HG03442 (cell line): ENCODE results near the gene SULT6B1.
"Not testable (repeated sequence)": the region's sequence is repeated elsewhere in the genome, so short reads cannot be mapped to it uniquely, and the experiment has no call there.

Experiments used
- ATAC-seq: cut with Tn5 transposase; IDR thresholded peaks from one replicate; pipeline ENCODE4 v1.9.1; 2021; ENCODE audit warnings: mild to moderate bottlenecking, moderate library complexity; ENCODE audit not compliant: unreplicated experiment

The SULT6B1 gene

GRCh38 chr2:37196320-37197195 lies 8.1 kb upstream of the SULT6B1 start, which contains the start of gene CEBPZOS:
TSS of gene CEBPZOS (plus strand) at chr2:37196496. CDS start at chr2:37199705, 3,209 bp downstream.
- peak; percentile 67 for ATAC-seq

- ATAC-seq: not testable (repeated sequence)
Measured at GRCh38 chr2:37195862-37196319, 7.4 kb upstream of the SULT6B1 start.

GRCh38 chr2:37192551-37192950 lies 4.1 kb upstream of the SULT6B1 start:
- ATAC-seq: no peak

GRCh38 chr2:37191747-37192146 lies 3.3 kb upstream of the SULT6B1 start:
- no peak for ATAC-seq

GRCh38 chr2:37191253-37191652 lies 2.8 kb upstream of the SULT6B1 start:
- ATAC-seq: no peak

GRCh38 chr2:37190290-37190689 lies 1.8 kb upstream of the SULT6B1 start:
- no peak for ATAC-seq

- ATAC-seq: no peak
Measured at GRCh38 chr2:37189452-37190153, 1.1 kb upstream of the SULT6B1 start.

GRCh38 chr2:37181726-37182684 lies 6.5 kb downstream of the SULT6B1 start:
- ATAC-seq: no peak

GRCh38 chr2:37180640-37181039 lies 7.8 kb downstream of the SULT6B1 start:
- no peak for ATAC-seq

- ATAC-seq: no peak
Measured at GRCh38 chr2:37180006-37180639, 8.3 kb downstream of the SULT6B1 start.

GRCh38 chr2:37173741-37174140 lies 14.7 kb downstream of the SULT6B1 start:
- no peak for ATAC-seq

GRCh38 chr2:37171624-37171950 lies 16.9 kb downstream of the SULT6B1 start:
- ATAC-seq: no peak

- ATAC-seq: peak; percentile 52
Measured at GRCh38 chr2:37168217-37168981, 20.1 kb downstream of the SULT6B1 start.

- no peak for ATAC-seq
Measured at GRCh38 chr2:37167636-37168180, 20.8 kb downstream of the SULT6B1 start.

- ATAC-seq: no peak
Measured at GRCh38 chr2:37164757-37165156, 23.7 kb downstream of the SULT6B1 start.

- peak; percentile 86 for ATAC-seq
Measured at GRCh38 chr2:37156857-37157714, 31.4 kb downstream of the SULT6B1 start, which contains the start of gene EIF2AK2. TSS of gene EIF2AK2 (minus strand) at chr2:37156980. CDS start at chr2:37147806, 9,174 bp downstream.

GRCh38 chr2:37156071-37156856 lies 32.2 kb downstream of the SULT6B1 start:
- ATAC-seq: no peak

- no peak for ATAC-seq
Measured at GRCh38 chr2:37154785-37155184, 33.7 kb downstream of the SULT6B1 start.
